Esophagus squamous epithelium (tissue), 4 donors: ENCODE data around the gene CKMT1A.
A peak's percentile ranks its signal among the peaks of the same experiment; 100 is the strongest.

ENCODE experiments used
- POLR2A ChIP-seq, 4 donors: fragments of 450-650 bp; IDR thresholded peaks; one replicate each; pipeline ENCODE4 v1.6.1; 2017; ENCODE audit warnings: antibody characterized with exemption in 4 of 4, mild to moderate bottlenecking in 4 of 4, moderate library complexity in 3 of 4
- TF ChIP-seq, protein P1 (sequence below), 6 experiments: fragments of 450-650 bp in 4 of 6; fragments of 200-600 bp in 2 of 6; sonication (generic) in 2 of 6; IDR thresholded peaks; one replicate each; pipeline ENCODE4 v1.5.1; 2016 to 2019; ENCODE audit warnings: antibody characterized with exemption in 6 of 6, mild to moderate bottlenecking in 4 of 6, moderate library complexity in 4 of 6

GRCh38 chr15:43746245-43746902 is 52.7 kb downstream of the CKMT1A start, which contains the start of gene PDIA3:
- TF ChIP-seq, protein P1, sequence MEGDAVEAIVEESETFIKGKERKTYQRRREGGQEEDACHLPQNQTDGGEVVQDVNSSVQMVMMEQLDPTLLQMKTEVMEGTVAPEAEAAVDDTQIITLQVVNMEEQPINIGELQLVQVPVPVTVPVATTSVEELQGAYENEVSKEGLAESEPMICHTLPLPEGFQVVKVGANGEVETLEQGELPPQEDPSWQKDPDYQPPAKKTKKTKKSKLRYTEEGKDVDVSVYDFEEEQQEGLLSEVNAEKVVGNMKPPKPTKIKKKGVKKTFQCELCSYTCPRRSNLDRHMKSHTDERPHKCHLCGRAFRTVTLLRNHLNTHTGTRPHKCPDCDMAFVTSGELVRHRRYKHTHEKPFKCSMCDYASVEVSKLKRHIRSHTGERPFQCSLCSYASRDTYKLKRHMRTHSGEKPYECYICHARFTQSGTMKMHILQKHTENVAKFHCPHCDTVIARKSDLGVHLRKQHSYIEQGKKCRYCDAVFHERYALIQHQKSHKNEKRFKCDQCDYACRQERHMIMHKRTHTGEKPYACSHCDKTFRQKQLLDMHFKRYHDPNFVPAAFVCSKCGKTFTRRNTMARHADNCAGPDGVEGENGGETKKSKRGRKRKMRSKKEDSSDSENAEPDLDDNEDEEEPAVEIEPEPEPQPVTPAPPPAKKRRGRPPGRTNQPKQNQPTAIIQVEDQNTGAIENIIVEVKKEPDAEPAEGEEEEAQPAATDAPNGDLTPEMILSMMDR (IDR thresholded peaks at IDR 0.05): peak in 3 of 6 experiments; percentile 38 to 60 (median 51)
- TF ChIP-seq POLR2A (IDR thresholded peaks at IDR 0.05): peak in 3 of 4 donors; percentile 92 to 98 (median 94)
